Lower leg skin (tissue), 3 donors: Measurements from ENCODE around the gene ANKS1A.

Experiments
- CTCF ChIP-seq, 3 donors: fragments of 450-650 bp; IDR thresholded peaks; one replicate each; pipeline ENCODE4 v1.5.1; 2016; ENCODE audit warnings: antibody characterized with exemption in 3 of 3, mild to moderate bottlenecking in 3 of 3, moderate library complexity in 2 of 3
- POLR2A ChIP-seq, 2 donors: fragments of 450-650 bp; IDR thresholded peaks; one replicate each; pipeline ENCODE4 v1.6.1; 2016 to 2017; ENCODE audit warnings: antibody characterized with exemption in 2 of 2, mild to moderate bottlenecking in 1 of 2, moderate library complexity in 1 of 2

GRCh38 chr6:35089216-35089934 is 200.3 kb downstream of the ANKS1A start:
- TF ChIP-seq CTCF (IDR thresholded peaks at IDR 0.05): no peak
- TF ChIP-seq POLR2A (IDR thresholded peaks at IDR 0.05): no peak
